Stimulated activated CD8-positive, alpha-beta memory T cell treated with anti-CD3 and anti-CD28 coated beads, Interleukin-2, amount 100 ng/mL, for 48 hours (primary cell): Measurements from ENCODE around the gene ACVR1B.
"Not testable (repeated sequence)": the region's sequence is repeated elsewhere in the genome, so short reads cannot be mapped to it uniquely, and the experiment has no call there.

ENCODE experiments used
- DNase-seq, 2 donors: peaks; one replicate each; pipeline ENCODE4 v3.0.0-alpha.2; 2020; ENCODE audit warnings: low read depth in 2 of 2

The ACVR1B gene

DNA sequence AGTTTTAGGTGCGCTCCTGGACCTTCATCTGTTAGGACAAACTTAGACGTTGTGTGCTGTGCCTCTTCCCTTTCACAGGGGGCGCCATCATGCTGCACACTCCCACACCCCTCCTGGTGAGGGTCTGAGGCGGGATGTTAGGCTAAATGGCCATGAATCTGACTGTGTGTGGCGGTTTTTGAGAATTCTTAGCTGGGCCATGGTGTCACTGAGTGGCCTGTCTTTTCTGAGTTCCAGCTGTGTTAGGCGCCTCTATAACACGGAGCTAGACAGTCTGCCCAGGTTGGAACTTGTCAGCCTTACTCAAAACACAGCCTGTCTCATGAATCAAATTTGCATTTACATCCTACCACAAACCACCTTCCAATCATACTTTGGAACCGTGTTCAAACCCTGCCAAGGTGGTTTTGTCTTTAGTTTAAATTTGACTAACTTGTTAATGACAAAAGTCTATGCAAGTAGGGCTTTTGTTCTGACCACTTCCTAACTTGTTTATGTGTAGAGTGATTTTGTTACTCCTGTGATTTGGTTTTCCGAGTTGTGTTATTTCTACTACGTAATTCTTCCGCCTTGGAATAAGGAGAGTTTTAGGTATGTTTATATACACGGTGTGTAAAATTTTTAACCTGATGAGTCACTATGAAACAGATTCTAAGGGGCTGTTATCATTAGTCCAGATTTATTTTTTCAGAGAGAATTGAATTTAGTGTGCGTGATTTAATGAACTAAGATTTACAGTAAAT is 19.6 kb downstream of the ACVR1B start:
- no peak for DNase-seq

DNA sequence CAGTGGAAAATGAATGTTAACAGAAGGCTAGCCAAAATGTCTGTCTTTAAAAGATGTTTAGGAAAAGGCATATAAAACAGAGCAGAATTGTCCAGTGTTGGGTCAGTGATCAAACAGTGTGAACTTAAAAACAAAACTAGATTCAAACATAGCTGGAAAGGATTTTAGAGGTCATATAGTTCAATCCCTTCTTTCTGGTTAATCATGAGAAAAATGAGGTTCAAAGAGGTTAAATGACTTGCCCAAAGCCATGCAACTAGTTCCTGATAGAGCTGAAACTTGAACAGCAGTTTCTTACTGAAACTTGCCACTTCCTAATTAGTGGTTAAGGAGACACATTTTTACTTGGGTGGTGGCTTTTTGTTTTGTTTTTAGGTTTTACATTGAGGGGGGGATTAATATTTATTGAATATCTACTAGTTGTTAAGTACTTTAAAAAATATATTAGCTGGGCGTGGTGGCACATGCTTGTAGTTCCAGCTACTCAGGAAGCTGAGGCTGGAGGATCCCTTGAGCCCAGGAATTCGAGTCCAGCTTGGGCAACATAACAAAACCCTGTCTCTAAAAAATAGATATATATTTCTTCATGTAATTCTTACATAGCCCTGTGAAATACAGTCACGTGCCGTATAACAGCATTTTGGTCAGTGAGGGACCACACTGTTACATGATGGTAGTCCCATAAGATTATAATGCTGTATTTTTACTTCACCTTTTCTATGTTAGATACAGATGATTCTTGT is 20.4 kb downstream of the ACVR1B start:
- no peak for DNase-seq

DNA sequence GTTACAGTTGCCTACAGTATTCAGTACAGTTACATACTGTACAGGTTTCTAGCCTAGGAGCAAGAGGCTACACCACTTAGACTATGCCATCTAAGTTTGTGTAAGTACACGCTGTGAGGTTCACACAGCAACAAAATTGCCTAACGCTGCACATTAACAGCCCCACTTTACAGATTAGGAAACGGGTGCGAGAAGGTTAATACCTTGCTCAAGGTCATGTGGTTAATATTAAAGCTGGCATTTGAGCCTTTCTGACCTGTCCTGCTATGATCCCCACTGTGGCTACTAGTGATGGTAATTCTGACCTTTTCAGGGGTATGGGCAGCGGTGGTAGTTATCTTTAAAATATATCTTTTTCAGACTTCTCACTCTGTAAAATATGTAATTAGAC is 20.9 kb downstream of the ACVR1B start:
- no peak for DNase-seq

DNA sequence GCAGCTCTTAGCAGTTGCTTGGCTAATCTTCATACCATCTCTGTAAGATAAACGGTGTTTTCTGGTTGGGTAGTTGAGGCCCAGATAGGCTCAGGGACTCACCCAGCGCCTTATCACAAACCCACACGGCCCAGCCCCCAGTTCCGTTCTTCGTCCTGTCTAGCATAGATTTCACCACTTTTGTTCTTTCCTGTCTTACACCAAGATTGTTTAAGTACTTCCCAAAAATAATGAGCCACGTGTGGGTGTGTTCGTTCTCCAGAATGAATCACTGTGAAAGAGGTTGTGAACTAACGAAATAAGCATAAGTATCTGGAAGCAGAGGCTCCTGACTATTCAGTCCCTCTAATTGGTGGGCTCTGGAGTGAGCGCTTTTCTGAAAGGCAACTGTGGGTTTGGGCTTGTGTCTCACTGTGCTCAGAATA is 21.4 kb downstream of the ACVR1B start:
- DNase-seq = peak; percentile 36 to 69

GRCh38 chr12:51973560-51973959 is 22.1 kb downstream of the ACVR1B start:
- no peak for DNase-seq

- no peak for DNase-seq
Observed at GRCh38 chr12:51974646-51975045, 23.1 kb downstream of the ACVR1B start.

DNA sequence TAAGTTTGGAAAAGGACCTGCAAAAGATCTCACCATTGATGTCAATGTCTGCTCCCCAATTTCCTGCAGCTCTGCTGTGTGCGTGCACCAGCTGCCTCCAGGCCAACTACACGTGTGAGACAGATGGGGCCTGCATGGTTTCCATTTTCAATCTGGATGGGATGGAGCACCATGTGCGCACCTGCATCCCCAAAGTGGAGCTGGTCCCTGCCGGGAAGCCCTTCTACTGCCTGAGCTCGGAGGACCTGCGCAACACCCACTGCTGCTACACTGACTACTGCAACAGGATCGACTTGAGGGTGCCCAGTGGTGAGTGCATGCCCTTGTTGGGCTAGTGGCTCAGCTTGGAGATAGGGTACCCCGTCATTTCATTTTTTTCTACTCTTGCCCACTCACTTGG is 23.7 kb downstream of the ACVR1B start:
- DNase-seq = no peak

GRCh38 chr12:51976376-51977160 is 25.1 kb downstream of the ACVR1B start:
- DNase-seq = no peak

- DNase-seq = no peak
Observed at GRCh38 chr12:51977320-51977753, 25.8 kb downstream of the ACVR1B start.

- DNase-seq = not testable (repeated sequence)
Observed at GRCh38 chr12:51979306-51979705, 27.8 kb downstream of the ACVR1B start.

- peak in 1 of 2 donors; percentile 38 for DNase-seq
Observed at GRCh38 chr12:51980051-51980808, 28.7 kb downstream of the ACVR1B start.

- DNase-seq = no peak
Observed at GRCh38 chr12:51980809-51981127, 29.3 kb downstream of the ACVR1B start.

- DNase-seq = no peak
Observed at GRCh38 chr12:51984657-51985056, 33.2 kb downstream of the ACVR1B start.

DNA sequence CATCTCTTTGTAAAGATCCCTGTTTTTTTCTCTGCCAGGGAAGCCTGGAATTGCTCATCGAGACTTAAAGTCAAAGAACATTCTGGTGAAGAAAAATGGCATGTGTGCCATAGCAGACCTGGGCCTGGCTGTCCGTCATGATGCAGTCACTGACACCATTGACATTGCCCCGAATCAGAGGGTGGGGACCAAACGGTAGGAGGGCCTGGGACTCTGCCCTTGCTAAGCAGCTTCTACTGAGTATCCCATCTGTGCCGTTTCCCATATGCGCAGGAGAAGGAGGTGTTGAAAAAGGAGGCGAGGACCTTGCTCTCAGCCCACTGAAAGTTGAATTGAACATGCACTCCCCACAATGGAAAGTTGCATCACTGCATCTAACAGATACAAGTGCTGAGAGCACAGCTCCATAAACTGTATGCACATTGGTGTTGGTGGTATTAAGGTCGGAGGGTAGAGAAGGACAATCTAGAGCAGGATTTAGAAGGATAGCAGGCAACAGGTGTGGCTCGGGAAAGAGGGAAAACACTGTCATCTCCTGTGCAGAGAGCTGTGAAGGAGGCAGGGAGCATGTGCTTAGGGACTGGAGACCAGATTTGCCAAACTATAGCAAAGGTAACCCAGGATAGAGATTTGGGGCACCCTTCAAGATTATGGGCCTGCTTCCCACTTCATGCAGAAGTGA is 33.8 kb downstream of the ACVR1B start:
- DNase-seq = no peak

DNA sequence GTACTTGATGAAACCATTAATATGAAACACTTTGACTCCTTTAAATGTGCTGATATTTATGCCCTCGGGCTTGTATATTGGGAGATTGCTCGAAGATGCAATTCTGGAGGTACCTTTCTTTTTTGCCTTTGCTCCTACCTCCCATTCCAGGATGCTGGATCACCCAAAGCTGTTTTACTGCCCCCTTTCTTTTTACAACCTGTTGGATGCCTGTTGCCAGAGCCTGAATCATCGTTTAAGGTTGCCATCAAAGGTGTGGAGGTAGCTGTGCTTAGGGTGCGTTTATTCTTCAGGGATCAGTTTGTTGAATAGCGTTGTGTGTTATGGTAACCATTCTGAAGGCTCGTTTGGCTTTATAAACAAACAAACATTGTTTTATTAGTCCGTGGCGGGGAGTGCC is 35.3 kb downstream of the ACVR1B start:
- no peak for DNase-seq

GRCh38 chr12:51992246-51992645 is 40.7 kb downstream of the ACVR1B start:
- no peak for DNase-seq

GRCh38 chr12:51994539-51994820 is 43.0 kb downstream of the ACVR1B start:
- no peak for DNase-seq

GRCh38 chr12:51994959-51995358 is 43.5 kb downstream of the ACVR1B start:
- DNase-seq = no peak

- no peak for DNase-seq
Observed at GRCh38 chr12:51997136-51997535, 45.6 kb downstream of the ACVR1B start.

DNA sequence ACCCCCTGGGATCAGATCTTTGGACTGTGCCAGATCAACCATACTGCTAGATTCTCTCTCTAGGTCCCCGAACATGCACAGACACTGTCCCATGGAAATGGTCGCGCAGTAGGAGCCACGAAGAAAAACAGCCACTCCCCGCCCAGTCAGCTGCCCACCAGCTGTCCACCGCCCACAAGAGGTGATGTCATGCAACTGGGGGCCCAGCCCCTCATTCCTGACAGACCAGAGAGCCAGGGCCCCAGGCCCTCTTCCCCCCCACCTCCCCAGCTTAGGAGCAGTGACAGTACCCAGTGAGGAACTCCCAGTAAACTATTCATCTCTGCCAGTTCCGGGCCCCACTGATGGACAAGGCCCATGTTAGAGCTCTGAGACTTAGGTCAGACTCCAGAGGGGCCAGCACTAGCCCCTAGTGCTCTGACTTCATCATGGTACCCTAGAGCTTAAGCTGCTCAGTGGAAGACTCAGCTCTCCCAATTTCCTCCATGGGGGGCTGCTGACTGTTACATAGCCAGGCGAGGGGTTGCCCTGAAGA is 51.6 kb downstream of the ACVR1B start:
- DNase-seq = no peak

GRCh38 chr12:52003591-52003990 is 52.1 kb downstream of the ACVR1B start:
- DNase-seq = no peak
